Progenitor cell of endocrine pancreas (in vitro differentiated cells): ENCODE results near the gene SOX5. TPM values are rescaled to one million over a fixed set of nuclear protein-coding genes. Genes with fewer than 3 reads are reported as not detected.

Experiments used
- DNase-seq: peaks from one replicate; pipeline ENCODE4 v3.0.0; 2021; ENCODE audit warnings: low spot score; ENCODE audit not compliant: unreplicated experiment
- H3K27ac Mint-ChIP-seq: 2 replicates; pipeline ENCODE4 v1.8.0; 2021; ENCODE audit warnings: mild to moderate bottlenecking, moderate library complexity, mixed read lengths
- H3K27me3 Mint-ChIP-seq: 2 replicates; pipeline ENCODE4 v1.8.0; 2021; ENCODE audit warnings: mixed read lengths
- H3K36me3 Mint-ChIP-seq: 2 replicates; pipeline ENCODE4 v1.8.0; 2022; ENCODE audit warnings: mixed read lengths; ENCODE audit not compliant: insufficient read depth
- H3K4me1 Mint-ChIP-seq: 2 replicates; pipeline ENCODE4 v1.8.0; 2021; ENCODE audit warnings: low read depth, mixed read lengths
- H3K4me3 Mint-ChIP-seq: 2 replicates; pipeline ENCODE4 v1.8.0; 2021; ENCODE audit warnings: low read depth, mild to moderate bottlenecking, moderate library complexity, mixed read lengths
- H3K9me3 Mint-ChIP-seq: 2 replicates; pipeline ENCODE4 v1.8.0; 2021; ENCODE audit warnings: low read depth, mixed read lengths
- CTCF ChIP-seq: fragments of 200-600 bp; sonication (generic); IDR thresholded peaks from one replicate; pipeline ENCODE4 v1.5.0; 2021; ENCODE audit warnings: antibody characterized with exemption, mild to moderate bottlenecking; ENCODE audit not compliant: unreplicated experiment
- total RNA-seq: library from RNA; stranded (reverse); gene quantifications from 2 replicates; pipeline ENCODE4 v1.2.1, GENCODE V29; 2021

Gene SOX5
- total RNA-seq, 1 donor from 2014 or later: 56.9 TPM

- H3K36me3 Mint-ChIP-seq: peaks cover 17% of the 10 kb centered on the region
- H3K4me3 Mint-ChIP-seq: no peak overlapping the region
- DNase-seq: no peak
- H3K27me3 Mint-ChIP-seq: no peaks in the 10 kb centered on the region
- no peak for TF ChIP-seq CTCF
- H3K9me3 Mint-ChIP-seq: peaks cover 9% of the 10 kb centered on the region
- H3K4me1 Mint-ChIP-seq: peaks cover 11% of the 10 kb centered on the region
- no peak overlapping the region for H3K27ac Mint-ChIP-seq
Observed at GRCh38 chr12:23867794-23868193, 81.7 kb downstream of the SOX5 start.

GRCh38 chr12:23862701-23863100, 86.8 kb downstream of the SOX5 start:
- peaks cover 31% of the 10 kb centered on the region for H3K9me3 Mint-ChIP-seq
- H3K27me3 Mint-ChIP-seq: no peaks in the 10 kb centered on the region
- H3K4me1 Mint-ChIP-seq: no peaks in the 10 kb centered on the region
- DNase-seq: no peak
- H3K27ac Mint-ChIP-seq: no peak overlapping the region
- H3K36me3 Mint-ChIP-seq: peaks cover 36% of the 10 kb centered on the region
- no peak overlapping the region for H3K4me3 Mint-ChIP-seq
- TF ChIP-seq CTCF: no peak

- peaks cover 27% of the 10 kb centered on the region for H3K9me3 Mint-ChIP-seq
- TF ChIP-seq CTCF: no peak
- no peak overlapping the region for H3K27ac Mint-ChIP-seq
- H3K4me1 Mint-ChIP-seq: no peaks in the 10 kb centered on the region
- H3K27me3 Mint-ChIP-seq: no peaks in the 10 kb centered on the region
- peaks cover 30% of the 10 kb centered on the region for H3K36me3 Mint-ChIP-seq
- no peak for DNase-seq
- no peak overlapping the region for H3K4me3 Mint-ChIP-seq
Observed at GRCh38 chr12:23860019-23860418, 89.5 kb downstream of the SOX5 start.

- peaks cover 5% of the 10 kb centered on the region for H3K4me1 Mint-ChIP-seq
- H3K36me3 Mint-ChIP-seq: peaks cover 23% of the 10 kb centered on the region
- H3K9me3 Mint-ChIP-seq: peaks cover 25% of the 10 kb centered on the region
- TF ChIP-seq CTCF: no peak
- no peak overlapping the region for H3K27ac Mint-ChIP-seq
- DNase-seq: no peak
- no peak overlapping the region for H3K4me3 Mint-ChIP-seq
- no peaks in the 10 kb centered on the region for H3K27me3 Mint-ChIP-seq
Observed at GRCh38 chr12:23857178-23857577, 92.3 kb downstream of the SOX5 start.

- H3K27me3 Mint-ChIP-seq: no peaks in the 10 kb centered on the region
- H3K27ac Mint-ChIP-seq: no peak overlapping the region
- peaks cover 19% of the 10 kb centered on the region for H3K36me3 Mint-ChIP-seq
- H3K9me3 Mint-ChIP-seq: peaks cover 23% of the 10 kb centered on the region
- no peak overlapping the region for H3K4me3 Mint-ChIP-seq
- peaks cover 5% of the 10 kb centered on the region for H3K4me1 Mint-ChIP-seq
- no peak for DNase-seq
- no peak for TF ChIP-seq CTCF
Observed at GRCh38 chr12:23855813-23856212, 93.7 kb downstream of the SOX5 start.

- Mint-ChIP-seq H3K4me3 (no peak overlapping the region), H3K27ac (no peak overlapping the region), H3K36me3 (peaks cover 13% of the 10 kb centered on the region), H3K4me1 (peaks cover 5% of the 10 kb centered on the region), H3K9me3 (peaks cover 15% of the 10 kb centered on the region), H3K27me3 (no peaks in the 10 kb centered on the region)
- TF ChIP-seq CTCF: no peak
- no peak for DNase-seq
Observed at GRCh38 chr12:23854598-23854997, 94.9 kb downstream of the SOX5 start.
